Thoracic aorta (tissue), 2 donors: ENCODE results near the gene FANCI. TPM values are rescaled to one million over a fixed set of nuclear protein-coding genes. Genes with fewer than 3 reads are reported as not detected.

Experiments used
- ATAC-seq: fragments of 150-250 bp; one replicate; pipeline ENCODE4 v1.8.0; 2017; ENCODE audit warnings: low read depth; ENCODE audit not compliant: insufficient number of reproducible peaks, low FRiP score
- DNase-seq: peaks from one replicate; pipeline ENCODE4 v3.0.0-alpha.2; 2020; ENCODE audit warnings: low spot score
- H3K27ac ChIP-seq, 2 donors: fragments of 200-600 bp; sonication (generic); 1 replicate in 1 of 2; 2 replicates in 1 of 2; pipeline ENCODE4 v1.5.1; 2016; ENCODE audit warnings: mild to moderate bottlenecking in 2 of 2, moderate library complexity in 2 of 2
- H3K27me3 ChIP-seq: fragments of 200-600 bp; sonication (generic); replicated peaks from 2 replicates; pipeline ENCODE4 v1.6.0; 2016; ENCODE audit warnings: mild to moderate bottlenecking; ENCODE audit not compliant: insufficient read depth
- H3K36me3 ChIP-seq: fragments of 200-600 bp; sonication (generic); one replicate; pipeline ENCODE4 v1.5.1; 2016
- H3K4me1 ChIP-seq, 2 donors: fragments of 200-600 bp; sonication (generic); 1 replicate in 1 of 2; 2 replicates in 1 of 2; pipeline versions ENCODE4 v1.5.1 to v1.6.0; 2016; ENCODE audit warnings: low read depth in 2 of 2, mild to moderate bottlenecking in 1 of 2; ENCODE audit not compliant: control insufficient read depth in 1 of 2
- H3K4me3 ChIP-seq: fragments of 200-600 bp; sonication (generic); 2 replicates; pipeline ENCODE4 v1.5.1; 2016; ENCODE audit warnings: mild to moderate bottlenecking
- H3K9me3 ChIP-seq: fragments of 200-600 bp; sonication (generic); 2 replicates; pipeline ENCODE4 v1.5.1; 2016
- total RNA-seq, 2 donors: library from RNA; depleted of rRNA; stranded (reverse); fragments of >200 nt; gene quantifications; one replicate each; pipeline versions ENCODE4 v1.1.0 to v1.2.3, GENCODE V29; 2016
- TF ChIP-seq, protein P1 (sequence below): fragments of 200-600 bp; sonication (generic); IDR thresholded peaks from one replicate; pipeline ENCODE4 v1.5.1; 2019; ENCODE audit warnings: antibody characterized with exemption

Gene FANCI
- total RNA-seq, 2 donors from 2014 or later, result 3.0 to 16.2 TPM

DNA sequence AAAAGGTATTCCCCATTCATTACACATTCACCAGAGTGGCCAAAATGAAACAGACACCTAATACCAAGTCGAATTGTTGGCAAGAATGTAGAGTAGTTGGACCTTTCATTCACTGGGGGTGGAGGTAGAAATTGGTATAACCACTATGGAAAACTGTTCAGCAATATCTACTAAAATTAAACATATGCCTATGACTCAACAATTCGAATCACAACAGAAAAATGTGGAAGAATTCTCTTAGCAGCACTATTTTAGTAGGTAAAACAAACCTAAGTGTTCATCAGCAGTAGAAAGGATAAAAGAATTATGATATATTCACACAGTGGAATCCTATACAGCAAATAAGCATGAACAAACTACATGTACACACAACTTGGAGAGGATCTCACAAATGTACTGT is 60.2 kb downstream of the FANCI start:
- no peaks in the 10 kb centered on the region for H3K27me3 ChIP-seq
- no peaks in the 10 kb centered on the region for H3K9me3 ChIP-seq
- no peak overlapping the region for H3K27ac ChIP-seq
- DNase-seq (no peak), ATAC-seq (no peak)
- H3K4me3 ChIP-seq, result no peak overlapping the region
- TF ChIP-seq, protein P1, sequence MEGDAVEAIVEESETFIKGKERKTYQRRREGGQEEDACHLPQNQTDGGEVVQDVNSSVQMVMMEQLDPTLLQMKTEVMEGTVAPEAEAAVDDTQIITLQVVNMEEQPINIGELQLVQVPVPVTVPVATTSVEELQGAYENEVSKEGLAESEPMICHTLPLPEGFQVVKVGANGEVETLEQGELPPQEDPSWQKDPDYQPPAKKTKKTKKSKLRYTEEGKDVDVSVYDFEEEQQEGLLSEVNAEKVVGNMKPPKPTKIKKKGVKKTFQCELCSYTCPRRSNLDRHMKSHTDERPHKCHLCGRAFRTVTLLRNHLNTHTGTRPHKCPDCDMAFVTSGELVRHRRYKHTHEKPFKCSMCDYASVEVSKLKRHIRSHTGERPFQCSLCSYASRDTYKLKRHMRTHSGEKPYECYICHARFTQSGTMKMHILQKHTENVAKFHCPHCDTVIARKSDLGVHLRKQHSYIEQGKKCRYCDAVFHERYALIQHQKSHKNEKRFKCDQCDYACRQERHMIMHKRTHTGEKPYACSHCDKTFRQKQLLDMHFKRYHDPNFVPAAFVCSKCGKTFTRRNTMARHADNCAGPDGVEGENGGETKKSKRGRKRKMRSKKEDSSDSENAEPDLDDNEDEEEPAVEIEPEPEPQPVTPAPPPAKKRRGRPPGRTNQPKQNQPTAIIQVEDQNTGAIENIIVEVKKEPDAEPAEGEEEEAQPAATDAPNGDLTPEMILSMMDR, result no peak
- no peaks in the 10 kb centered on the region for H3K4me1 ChIP-seq
- H3K36me3 ChIP-seq, result no peaks in the 10 kb centered on the region

DNA sequence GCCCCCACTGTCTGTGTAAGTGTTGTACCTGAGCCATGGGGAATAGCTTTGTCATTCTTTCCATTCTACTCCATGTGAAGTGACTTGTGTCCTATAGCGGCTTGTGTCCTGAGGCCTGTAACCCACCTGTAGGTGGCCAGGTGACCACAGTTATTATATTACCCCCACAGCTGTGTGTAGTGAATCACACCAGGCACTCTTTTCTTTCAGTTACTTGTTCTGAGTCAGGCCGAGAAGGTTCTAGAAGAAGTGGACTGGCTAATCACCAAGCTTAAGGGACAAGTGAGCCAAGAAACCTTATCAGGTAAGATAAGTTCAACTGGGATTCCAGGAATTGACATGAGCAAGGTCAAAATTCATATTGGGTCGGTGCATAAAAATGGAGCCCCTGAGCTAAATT is 61.6 kb downstream of the FANCI start:
- H3K4me3 ChIP-seq, result no peak overlapping the region
- H3K27ac ChIP-seq, result no peak overlapping the region
- no peaks in the 10 kb centered on the region for H3K4me1 ChIP-seq
- TF ChIP-seq, protein P1, result no peak
- H3K9me3 ChIP-seq, result no peaks in the 10 kb centered on the region
- no peaks in the 10 kb centered on the region for H3K27me3 ChIP-seq
- ATAC-seq (no peak), DNase-seq (no peak)
- no peaks in the 10 kb centered on the region for H3K36me3 ChIP-seq

DNA sequence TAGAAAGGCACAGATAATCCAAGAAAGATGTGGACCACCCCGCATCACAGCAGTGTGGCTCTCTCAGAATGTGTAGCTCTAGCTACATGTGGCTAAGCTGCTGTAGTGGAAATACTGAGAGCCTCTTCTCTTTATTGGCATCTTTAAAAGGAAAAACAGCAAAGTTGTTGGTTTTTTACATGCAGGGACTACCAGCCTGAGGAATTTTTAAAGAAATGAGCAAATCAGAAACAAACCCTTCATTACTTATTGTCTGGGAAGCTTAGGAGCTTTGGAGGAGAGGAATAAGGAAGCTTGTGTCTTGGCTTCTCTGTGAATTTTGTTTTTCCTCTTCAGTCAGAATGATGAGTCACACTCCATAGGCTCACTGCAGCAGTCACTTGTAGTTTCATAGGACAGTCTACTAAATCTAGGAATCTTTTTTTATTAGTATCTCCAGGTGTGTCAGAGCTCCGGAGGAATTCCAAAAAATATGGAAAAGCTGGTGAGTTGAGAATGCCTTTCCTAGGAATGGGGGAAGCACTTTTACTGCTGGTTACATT is 63.3 kb downstream of the FANCI start:
- no peak for ATAC-seq
- TF ChIP-seq, protein P1, result no peak
- no peak overlapping the region for H3K4me3 ChIP-seq

DNA sequence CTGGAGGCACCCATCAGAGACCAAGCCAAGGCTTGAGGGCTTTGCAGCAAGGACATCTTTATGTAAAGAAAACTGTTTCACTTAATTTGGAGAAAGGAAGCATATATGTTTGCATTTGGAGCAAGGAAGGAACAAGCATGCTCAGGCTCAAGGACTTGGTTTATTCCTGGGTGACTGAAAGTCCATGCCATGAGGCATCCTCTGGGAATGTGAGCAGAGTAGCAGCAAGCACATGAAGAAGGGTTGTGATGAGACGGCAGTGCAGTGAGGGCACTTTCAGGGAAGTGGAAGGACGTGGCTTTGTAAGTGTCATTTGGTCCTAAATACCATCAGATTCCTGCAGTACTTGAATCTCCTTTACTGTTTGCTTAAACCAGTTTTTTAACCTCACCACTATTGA is 64.0 kb downstream of the FANCI start:
- TF ChIP-seq, protein P1, result no peak
- DNase-seq (no peak), ATAC-seq (no peak)
- no peak overlapping the region for H3K27ac ChIP-seq
- no peaks in the 10 kb centered on the region for H3K27me3 ChIP-seq
- H3K4me3 ChIP-seq, result no peak overlapping the region
- no peaks in the 10 kb centered on the region for H3K9me3 ChIP-seq
- H3K4me1 ChIP-seq, result no peaks in the 10 kb centered on the region
- no peaks in the 10 kb centered on the region for H3K36me3 ChIP-seq

More for the DNA sequence above, 63.3 kb downstream of the FANCI start:
- Histone ChIP-seq H3K4me1 (no peaks in the 10 kb centered on the region), H3K36me3 (no peaks in the 10 kb centered on the region), H3K9me3 (no peaks in the 10 kb centered on the region), H3K27me3 (no peaks in the 10 kb centered on the region), H3K27ac (no peak overlapping the region)
- no peak for DNase-seq

DNA sequence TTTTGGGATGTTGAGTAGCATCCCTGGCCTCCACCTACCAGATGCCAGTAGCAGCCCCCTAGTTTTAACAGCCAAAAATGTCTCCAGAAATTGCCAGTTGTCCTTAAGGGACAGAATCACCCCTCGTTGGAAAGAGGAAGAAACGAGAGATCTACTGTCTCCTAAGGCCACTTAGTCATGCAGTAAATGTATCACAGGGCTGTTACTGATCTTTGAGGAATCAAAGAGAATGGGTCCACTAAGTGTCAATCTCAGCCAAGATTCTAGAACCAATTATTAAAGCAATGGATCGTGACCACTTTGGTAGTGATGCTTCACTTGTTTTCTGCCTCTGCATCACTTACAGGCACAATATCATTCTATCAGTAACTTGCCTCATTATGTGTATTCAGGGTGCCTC is 64.5 kb downstream of the FANCI start:
- Histone ChIP-seq H3K27me3 (no peaks in the 10 kb centered on the region), H3K36me3 (no peaks in the 10 kb centered on the region), H3K27ac (no peak overlapping the region), H3K4me1 (no peaks in the 10 kb centered on the region), H3K9me3 (no peaks in the 10 kb centered on the region), H3K4me3 (no peak overlapping the region)
- DNase-seq (no peak), ATAC-seq (no peak)
- TF ChIP-seq, protein P1, result no peak
